ENCODE measurements around the gene SUSD6.
"Not testable (repeated sequence)": the region's sequence is repeated elsewhere in the genome, so short reads cannot be mapped to it uniquely, and the experiment has no call there.

Gene SUSD6

DNA sequence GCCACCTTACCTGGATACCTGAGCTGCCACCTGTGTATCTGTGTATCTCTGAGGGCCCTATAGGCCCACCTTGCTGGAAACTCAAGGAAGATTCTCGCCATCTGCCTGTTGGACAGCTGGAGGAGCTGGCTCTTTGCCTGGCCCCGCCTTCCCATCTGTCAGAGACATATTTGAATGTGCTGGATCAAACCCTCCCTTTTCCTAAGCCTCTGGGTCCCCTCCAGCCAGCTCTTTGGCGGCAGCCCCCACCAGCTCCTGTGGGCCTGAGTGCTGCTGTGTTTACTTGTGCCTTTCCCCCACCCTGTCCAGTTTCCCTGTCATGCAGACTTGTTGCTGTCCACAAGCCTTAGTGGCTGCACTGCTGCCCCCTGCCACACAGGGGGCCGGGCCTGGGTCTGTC is 99.7 kb downstream of the SUSD6 start:
- in situ Hi-C loops (cut with HindIII; ENCODE audit: low sequenced_read_pairs) = no loop called here

DNA sequence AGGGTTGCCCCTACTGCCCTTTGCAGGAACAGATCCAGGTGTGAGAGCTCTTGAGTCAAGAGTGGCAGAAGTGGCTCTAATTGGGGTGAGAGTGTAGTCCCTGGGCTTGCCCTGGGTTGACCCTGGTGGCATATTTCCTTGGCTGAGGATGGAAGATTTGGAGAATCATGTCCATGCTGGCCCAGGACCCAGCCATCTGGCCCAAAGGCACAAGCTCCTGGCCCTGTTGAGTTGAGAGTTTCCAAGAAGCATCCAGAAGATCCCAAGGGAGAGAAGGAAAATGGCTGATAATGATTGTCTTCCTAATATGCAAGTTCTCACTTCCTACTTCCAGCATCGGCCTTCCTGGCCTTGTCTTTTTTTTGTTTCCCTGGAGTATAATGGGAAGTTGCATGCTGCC is 100.1 kb downstream of the SUSD6 start:
- in situ Hi-C loops (cut with HindIII; ENCODE audit: low sequenced_read_pairs) = no loop called here

DNA sequence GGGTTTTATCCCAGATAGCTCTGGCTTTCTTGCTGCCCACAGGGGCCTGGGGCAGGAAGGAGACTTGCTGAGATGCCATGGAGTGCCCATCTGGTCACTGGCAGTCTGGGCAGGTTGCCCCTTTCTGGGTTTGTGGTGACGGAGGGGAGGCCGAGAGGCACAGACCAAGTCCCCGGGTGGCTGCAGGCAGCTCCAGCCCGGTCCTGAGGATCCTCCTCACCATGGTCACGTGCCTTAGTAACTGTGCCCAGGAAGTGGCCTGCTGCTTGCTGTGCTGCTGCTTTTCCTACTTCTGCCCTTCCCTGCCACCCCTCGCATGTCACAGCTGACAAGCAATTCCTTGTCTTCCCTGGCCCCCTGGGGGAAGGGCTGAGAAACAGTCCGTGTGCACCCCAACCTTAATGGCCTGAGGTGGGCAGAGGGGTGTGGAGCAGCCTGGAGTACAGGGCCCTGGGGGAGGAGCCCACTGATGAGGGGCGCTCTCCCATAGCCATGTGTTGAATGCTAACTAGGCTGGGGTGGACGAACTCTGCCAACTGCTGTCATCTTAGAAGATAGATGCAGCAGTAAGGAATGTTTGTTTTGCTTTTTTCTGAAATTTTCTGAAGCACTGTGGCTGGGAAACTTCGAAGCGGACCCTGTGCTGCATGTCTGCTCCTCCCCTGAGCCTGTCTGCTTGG is 100.6 kb downstream of the SUSD6 start:
- in situ Hi-C loops (cut with HindIII; ENCODE audit: low sequenced_read_pairs) = no loop called here

DNA sequence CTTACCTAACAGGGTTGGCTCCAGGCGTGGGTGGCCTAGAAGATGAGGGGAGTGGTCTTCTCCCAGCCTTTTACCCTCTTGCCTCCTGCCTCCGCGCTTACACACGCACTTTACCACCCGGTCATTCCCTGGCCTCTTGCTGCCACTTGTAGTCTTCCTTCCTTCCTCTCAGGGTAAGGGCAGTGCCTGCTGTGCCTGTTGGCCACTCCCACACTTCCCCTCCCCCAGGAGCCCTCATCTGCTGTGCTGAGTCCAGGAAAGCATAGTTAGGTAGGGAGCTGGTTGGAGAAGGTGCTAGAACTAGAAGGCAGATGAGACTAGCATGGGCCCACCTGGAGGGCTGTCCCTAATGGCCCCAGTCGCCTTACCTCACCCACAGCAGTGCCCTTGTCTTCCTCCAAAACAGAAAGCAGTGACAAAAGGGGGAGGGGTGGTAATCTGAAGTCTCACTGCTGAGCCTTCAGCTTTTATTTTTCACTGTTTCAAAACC is 101.2 kb downstream of the SUSD6 start:
- in situ Hi-C loops (cut with HindIII; ENCODE audit: low sequenced_read_pairs) = no loop called here

GRCh38 chr14:69713209-69713781 is 101.9 kb downstream of the SUSD6 start:
- in situ Hi-C loops (cut with HindIII; ENCODE audit: low sequenced_read_pairs) = no loop called here

GRCh38 chr14:69713993-69714679 is 102.7 kb downstream of the SUSD6 start:
- in situ Hi-C loops (cut with HindIII; ENCODE audit: low sequenced_read_pairs) = no loop called here

DNA sequence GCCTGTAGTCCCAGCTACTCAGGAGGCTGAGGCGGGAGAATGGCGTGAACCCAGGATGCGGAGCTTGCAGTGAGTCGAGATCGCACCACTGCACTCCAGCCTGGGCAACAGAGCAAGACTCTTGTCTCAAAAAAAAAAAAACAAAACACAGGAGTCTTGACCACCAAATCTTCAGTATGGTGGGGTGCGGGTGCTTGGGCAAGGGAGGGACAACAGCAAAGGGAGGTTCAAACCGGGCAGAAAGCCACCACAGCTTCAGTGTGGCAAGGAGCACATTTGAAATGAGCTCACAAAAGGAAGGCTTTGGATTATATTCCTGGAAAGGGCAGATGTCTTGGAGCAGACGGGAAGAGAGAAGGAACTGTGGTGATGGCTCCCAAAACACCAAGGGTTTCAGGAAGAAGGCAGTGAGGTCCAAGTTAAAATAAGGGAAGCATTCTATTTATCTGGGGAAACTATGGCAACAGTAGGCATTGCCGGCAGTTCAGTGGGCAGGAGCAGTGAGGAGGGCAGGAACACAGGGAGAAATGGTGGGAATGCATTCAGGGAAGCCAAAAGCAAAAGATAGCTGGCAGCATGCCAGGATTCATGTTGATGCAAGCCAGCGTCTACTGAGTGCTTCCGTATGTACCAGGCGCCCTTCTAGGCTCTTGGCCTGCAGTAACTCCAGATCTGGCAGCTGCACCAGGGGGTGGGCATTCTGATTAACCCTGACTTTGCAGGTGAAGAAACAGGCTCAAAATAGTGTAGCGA is 104.5 kb downstream of the SUSD6 start:
- in situ Hi-C loops (cut with HindIII; ENCODE audit: low sequenced_read_pairs) = no loop called here

DNA sequence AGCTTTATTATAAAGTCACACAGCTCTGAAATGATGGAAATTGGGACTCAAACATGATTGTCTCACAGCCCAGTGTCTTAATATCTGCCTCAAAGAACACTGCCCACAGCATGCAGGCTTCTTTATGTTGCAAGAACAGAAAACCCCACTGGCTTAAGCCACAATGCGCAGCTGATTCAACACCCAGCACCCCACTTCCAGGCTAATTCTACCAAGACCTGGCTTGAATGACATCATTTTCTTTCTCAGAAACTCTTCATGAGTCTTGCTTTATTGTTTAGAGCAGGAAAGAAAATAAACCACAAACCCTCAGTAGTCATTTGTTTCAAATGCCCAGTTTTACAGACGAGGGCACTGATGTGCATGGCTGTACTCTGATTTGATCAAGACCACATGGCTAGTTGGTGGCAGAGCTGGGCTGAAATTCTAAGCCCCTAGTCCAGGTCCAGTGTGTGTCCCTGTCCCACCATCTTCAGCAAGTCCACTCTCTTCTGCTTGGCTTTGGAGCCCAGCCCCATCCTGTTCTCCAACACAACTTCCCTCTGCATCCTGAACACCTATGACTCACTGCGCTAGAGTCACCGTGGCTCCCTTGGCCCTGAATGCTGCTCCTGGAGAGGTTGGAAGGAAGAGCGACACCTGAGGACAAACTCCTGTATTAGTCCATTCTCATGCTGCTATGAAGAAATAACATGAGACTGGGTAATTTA is 105.2 kb downstream of the SUSD6 start:
- in situ Hi-C loops (cut with HindIII; ENCODE audit: low sequenced_read_pairs) = no loop called here

GRCh38 chr14:69718614-69719013 is 107.2 kb downstream of the SUSD6 start:
- in situ Hi-C loops (cut with HindIII; ENCODE audit: low sequenced_read_pairs) = not testable (repeated sequence)

DNA sequence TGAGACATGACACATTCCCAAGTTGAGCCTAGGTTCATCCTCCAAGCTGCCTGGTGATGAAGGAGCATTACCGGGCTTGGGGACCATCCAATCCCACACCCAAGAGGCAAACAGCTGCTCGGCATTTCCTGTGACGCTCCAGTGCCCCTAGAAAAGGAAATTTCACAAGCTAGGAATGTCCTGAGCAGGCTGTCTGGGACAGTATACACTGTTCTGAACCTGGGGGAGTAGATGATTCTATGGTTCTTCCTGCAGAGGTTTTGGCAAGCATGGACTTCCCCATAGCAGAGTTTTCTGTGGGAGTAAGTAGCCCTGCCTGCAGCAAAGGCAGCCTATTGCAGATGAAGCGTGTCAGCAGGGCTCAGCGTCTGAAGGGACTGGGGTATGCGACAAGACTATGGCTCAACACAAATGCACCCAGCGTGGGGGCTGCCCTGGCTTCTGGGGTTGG is 108.1 kb downstream of the SUSD6 start:
- in situ Hi-C loops (cut with HindIII; ENCODE audit: low sequenced_read_pairs) = no loop called here

- in situ Hi-C loops (cut with HindIII; ENCODE audit: low sequenced_read_pairs) = no loop called here
Observed at GRCh38 chr14:69720912-69721311, 109.5 kb downstream of the SUSD6 start.

DNA sequence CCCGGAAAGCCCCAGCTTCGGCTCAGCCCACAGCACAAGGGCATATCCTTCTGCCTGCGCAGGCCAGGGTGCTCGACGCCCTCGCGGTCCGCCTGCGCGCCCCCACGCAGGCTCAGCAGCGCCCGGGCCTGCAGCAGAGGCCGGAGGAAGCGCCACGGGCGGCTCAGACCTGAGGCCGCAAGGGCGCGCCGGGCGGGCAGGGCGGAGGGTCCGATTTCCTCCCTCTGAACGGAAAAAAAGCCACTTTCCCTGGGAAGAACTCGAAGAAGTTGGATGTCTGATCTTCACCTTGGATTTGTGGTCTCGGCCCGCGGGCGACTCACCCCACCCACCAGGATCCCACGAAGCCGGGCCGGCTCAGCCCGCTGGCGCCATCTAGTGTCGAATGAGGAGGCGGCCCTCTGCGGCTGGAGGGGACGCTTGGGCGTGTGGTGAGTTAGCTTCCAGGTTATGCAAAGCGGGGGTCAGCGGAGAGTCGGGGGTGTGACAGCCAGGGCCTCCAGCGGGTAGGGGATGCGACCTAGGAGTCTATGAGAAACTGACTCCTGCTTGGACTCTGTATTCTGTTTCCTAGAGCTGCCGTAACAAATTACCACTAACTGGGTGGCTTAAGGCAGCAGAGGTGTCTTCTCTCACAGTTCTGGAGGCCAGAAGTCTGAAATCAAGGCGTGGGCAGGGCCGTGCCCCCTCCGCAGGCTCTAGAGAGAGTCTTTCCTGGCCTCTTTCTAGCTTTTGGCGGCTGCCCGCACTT is 115.5 kb downstream of the SUSD6 start:
- in situ Hi-C loops (cut with HindIII; ENCODE audit: low sequenced_read_pairs) = no loop called here

GRCh38 chr14:69727860-69728259 is 116.5 kb downstream of the SUSD6 start:
- in situ Hi-C loops (cut with HindIII; ENCODE audit: low sequenced_read_pairs) = no loop called here

- in situ Hi-C loops (cut with HindIII; ENCODE audit: low sequenced_read_pairs) = not testable (repeated sequence)
Observed at GRCh38 chr14:69731919-69732598, 120.7 kb downstream of the SUSD6 start.

DNA sequence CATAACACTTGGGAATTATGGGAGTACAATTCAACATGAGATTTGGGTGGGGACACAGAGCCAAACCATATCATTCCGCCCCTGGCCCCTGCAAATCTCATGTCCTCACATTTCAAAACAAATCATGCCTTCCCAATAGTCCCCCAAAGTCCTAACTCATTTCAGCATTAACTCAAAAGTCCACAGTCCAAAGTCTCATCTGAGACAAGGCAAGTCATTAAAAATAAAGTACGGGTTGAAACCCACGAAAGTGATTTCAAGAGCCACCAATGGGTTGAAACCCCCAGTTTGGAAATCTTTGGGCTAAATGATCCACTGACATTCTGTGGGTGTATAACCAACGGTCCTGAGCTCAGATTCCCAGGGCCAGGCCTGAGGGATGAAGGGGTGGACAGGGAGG is 125.0 kb downstream of the SUSD6 start:
- in situ Hi-C loops (cut with HindIII; ENCODE audit: low sequenced_read_pairs) = not testable (repeated sequence)

- in situ Hi-C loops (cut with HindIII; ENCODE audit: low sequenced_read_pairs) = no loop called here
Observed at GRCh38 chr14:69741055-69741454, 129.7 kb downstream of the SUSD6 start.

DNA sequence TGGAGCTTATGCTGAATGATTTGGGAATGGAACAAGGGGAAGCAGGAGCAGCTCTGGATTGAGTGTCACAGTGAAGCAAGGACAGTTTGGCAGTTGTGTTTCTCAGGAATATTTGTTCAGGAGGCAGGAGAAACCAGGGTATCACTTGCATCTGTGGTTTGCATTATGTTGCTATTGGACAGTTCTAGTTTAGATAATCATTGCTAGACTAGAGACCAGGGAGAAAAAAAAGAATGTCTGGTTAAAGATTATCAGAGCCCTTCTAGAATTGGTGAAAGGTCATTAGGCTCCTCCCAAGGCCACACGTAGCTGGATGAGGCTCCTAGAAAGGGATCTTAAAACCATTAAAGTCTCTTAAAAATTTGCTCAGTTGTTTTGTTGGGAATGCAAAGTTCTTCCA is 138.6 kb downstream of the SUSD6 start:
- in situ Hi-C loops (cut with HindIII; ENCODE audit: low sequenced_read_pairs) = no loop called here

- in situ Hi-C loops (cut with HindIII; ENCODE audit: low sequenced_read_pairs) = no loop called here
Observed at GRCh38 chr14:69750495-69750894, 139.1 kb downstream of the SUSD6 start.

- in situ Hi-C loops (cut with HindIII; ENCODE audit: low sequenced_read_pairs) = no loop called here
Observed at GRCh38 chr14:69752773-69753172, 141.4 kb downstream of the SUSD6 start.
